ENCODE data around the gene ACSM6. TPM values are rescaled to one million over a fixed set of nuclear protein-coding genes. Genes with fewer than 3 reads are reported as not detected.

ACSM6 gene
- total RNA-seq, 2 donors from 2014 or later = not detected

- DNase-seq (ENCODE audit: low spot score) (no peak), ATAC-seq (no peak)
- Mint-ChIP-seq H3K27ac (no peak overlapping the region), H3K27me3 (no peaks in the 10 kb centered on the region), H3K9me3 (no peaks in the 10 kb centered on the region), H3K4me1 (ENCODE audit: low read depth in 2 of 2) (peaks cover 8 to 9% of the 10 kb centered on the region in 2 donors), H3K36me3 (no peaks in the 10 kb centered on the region), H3K4me3 (no peak overlapping the region)
Measured at GRCh38 chr10:95277201-95277570, 83.1 kb downstream of the ACSM6 start.

GRCh38 chr10:95277614-95278013 is 83.6 kb downstream of the ACSM6 start:
- Mint-ChIP-seq H3K9me3 (no peaks in the 10 kb centered on the region), H3K27ac (no peak overlapping the region), H3K36me3 (no peaks in the 10 kb centered on the region), H3K27me3 (no peaks in the 10 kb centered on the region), H3K4me1 (ENCODE audit: low read depth in 2 of 2) (peaks cover 8 to 9% of the 10 kb centered on the region in 2 donors), H3K4me3 (no peak overlapping the region)
- DNase-seq (ENCODE audit: low spot score) = no peak
- ATAC-seq = no peak

Other genes with a start within 250 kb of the ACSM6 start
- gene CYP2C8, start 124.7 kb upstream of the ACSM6 start, total RNA-seq = not detected
- gene PDLIM1, start 96.8 kb downstream of the ACSM6 start, total RNA-seq = 1 to 10 TPM; 2.7 to 6.8 TPM